Vagina (tissue), 2 donors: Measurements from ENCODE around the gene TEKT1. TPM values are rescaled to one million over a fixed set of nuclear protein-coding genes. Genes with fewer than 3 reads are reported as not detected.

ENCODE experiments used
- DNase-seq, 2 donors: peaks; one replicate each; pipeline ENCODE4 v3.0.0-alpha.2; 2017; ENCODE audit errors: extremely low spot score in 2 of 2
- H3K27ac ChIP-seq: fragments of 200-600 bp; sonication (generic); one replicate; pipeline ENCODE4 v1.5.1; 2019
- H3K27me3 ChIP-seq: fragments of 200-600 bp; sonication (generic); one replicate; pipeline ENCODE4 v1.5.1; 2019
- H3K36me3 ChIP-seq, 2 donors: fragments of 200-600 bp; sonication (generic); one replicate each; pipeline ENCODE4 v1.5.1; 2017 to 2019
- H3K4me1 ChIP-seq: fragments of 200-600 bp; sonication (generic); one replicate; pipeline ENCODE4 v1.5.1; 2019
- H3K4me3 ChIP-seq, 2 donors: fragments of 200-600 bp; sonication (generic); 1 replicate in 1 of 2; 2 replicates in 1 of 2; pipeline ENCODE4 v1.5.1; 2016 to 2019
- H3K9me3 ChIP-seq: fragments of 200-600 bp; sonication (generic); one replicate; pipeline ENCODE4 v1.5.1; 2019
- POLR2A ChIP-seq, 2 donors: fragments of 450-650 bp; IDR thresholded peaks; one replicate each; pipeline ENCODE4 v1.6.1; 2017; ENCODE audit warnings: antibody characterized with exemption in 2 of 2, mild to moderate bottlenecking in 2 of 2, moderate library complexity in 2 of 2
- POLR2AphosphoS5 ChIP-seq, 2 donors: sonication (generic); formaldehyde crosslinking; IDR thresholded peaks; one replicate each; pipeline ENCODE4 v1.9.0; 2017; ENCODE audit warnings: antibody characterized with exemption in 2 of 2, mild to moderate bottlenecking in 2 of 2, low read depth in 1 of 2; ENCODE audit not compliant: insufficient read depth in 1 of 2
- intact Hi-C: fragments of 100-400 bp; cut with DNase I; formaldehyde crosslinking; loops from one replicate; pipeline ENCODE4 v1.15.1; 2023
- total RNA-seq: library from RNA; depleted of rRNA; stranded (reverse); fragments of >200 nt; gene quantifications from one replicate; pipeline ENCODE4 v1.2.3, GENCODE V29; 2016
- TF ChIP-seq, protein P1 (sequence below), 3 experiments: fragments of 450-650 bp in 2 of 3; fragments of 200-600 bp in 1 of 3; sonication (generic) in 1 of 3; IDR thresholded peaks; one replicate each; pipeline ENCODE4 v1.5.1; 2017 to 2019; ENCODE audit warnings: antibody characterized with exemption in 3 of 3, mild to moderate bottlenecking in 2 of 3, moderate library complexity in 2 of 3

TEKT1 gene
- total RNA-seq, 1 donor from 2014 or later = not detected

GRCh38 chr17:6755731-6756184 lies 75.8 kb downstream of the TEKT1 start, which contains the start of gene XAF1:
TSS of gene XAF1 (plus strand) at chr17:6756046. CDS start at chr17:6756079, 33 bp downstream.
- TF ChIP-seq POLR2AphosphoS5 (IDR thresholded peaks at IDR 0.05; ENCODE audit: insufficient read depth in 1 of 2, low read depth in 1 of 2) (peak in 1 of 2 donors; percentile 51), POLR2A (IDR thresholded peaks at IDR 0.05) (no peak)
- TF ChIP-seq, protein P1, sequence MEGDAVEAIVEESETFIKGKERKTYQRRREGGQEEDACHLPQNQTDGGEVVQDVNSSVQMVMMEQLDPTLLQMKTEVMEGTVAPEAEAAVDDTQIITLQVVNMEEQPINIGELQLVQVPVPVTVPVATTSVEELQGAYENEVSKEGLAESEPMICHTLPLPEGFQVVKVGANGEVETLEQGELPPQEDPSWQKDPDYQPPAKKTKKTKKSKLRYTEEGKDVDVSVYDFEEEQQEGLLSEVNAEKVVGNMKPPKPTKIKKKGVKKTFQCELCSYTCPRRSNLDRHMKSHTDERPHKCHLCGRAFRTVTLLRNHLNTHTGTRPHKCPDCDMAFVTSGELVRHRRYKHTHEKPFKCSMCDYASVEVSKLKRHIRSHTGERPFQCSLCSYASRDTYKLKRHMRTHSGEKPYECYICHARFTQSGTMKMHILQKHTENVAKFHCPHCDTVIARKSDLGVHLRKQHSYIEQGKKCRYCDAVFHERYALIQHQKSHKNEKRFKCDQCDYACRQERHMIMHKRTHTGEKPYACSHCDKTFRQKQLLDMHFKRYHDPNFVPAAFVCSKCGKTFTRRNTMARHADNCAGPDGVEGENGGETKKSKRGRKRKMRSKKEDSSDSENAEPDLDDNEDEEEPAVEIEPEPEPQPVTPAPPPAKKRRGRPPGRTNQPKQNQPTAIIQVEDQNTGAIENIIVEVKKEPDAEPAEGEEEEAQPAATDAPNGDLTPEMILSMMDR (IDR thresholded peaks at IDR 0.05) = no peak
- H3K27ac ChIP-seq = peak within 1 kb of the TSS; percentile 90
- H3K9me3 ChIP-seq = no peaks in the 10 kb centered on the region
- intact Hi-C loops = no loop called here
- H3K4me1 ChIP-seq = peaks cover 54% of the 10 kb centered on the region
- H3K27me3 ChIP-seq = no peaks in the 10 kb centered on the region
- DNase-seq = no peak
- peak within 1 kb of the TSS; percentile 46 to 69 for H3K4me3 ChIP-seq
- peaks cover 0 to 20% of the 10 kb centered on the region in 2 donors for H3K36me3 ChIP-seq

GRCh38 chr17:6755281-6755680 lies 76.2 kb downstream of the TEKT1 start:
- Histone ChIP-seq H3K4me1 (peaks cover 54% of the 10 kb centered on the region), H3K36me3 (peaks cover 0 to 15% of the 10 kb centered on the region in 2 donors), H3K9me3 (no peaks in the 10 kb centered on the region), H3K27me3 (no peaks in the 10 kb centered on the region), H3K27ac (peak overlapping the region; percentile 90), H3K4me3 (peak overlapping the region; percentile 46 to 69)
- no peak for DNase-seq
- intact Hi-C loops = no loop called here
- no peak for TF ChIP-seq POLR2A (IDR thresholded peaks at IDR 0.05)
- TF ChIP-seq, protein P1 (IDR thresholded peaks at IDR 0.05) = no peak

GRCh38 chr17:6753546-6753945 lies 78.0 kb downstream of the TEKT1 start:
- H3K36me3 ChIP-seq = no peaks in the 10 kb centered on the region
- peaks cover 54% of the 10 kb centered on the region for H3K4me1 ChIP-seq
- DNase-seq = no peak
- no peaks in the 10 kb centered on the region for H3K9me3 ChIP-seq
- peak overlapping the region; percentile 74 for H3K27ac ChIP-seq
- intact Hi-C loops = no loop called here
- TF ChIP-seq POLR2AphosphoS5 (IDR thresholded peaks at IDR 0.05; ENCODE audit: insufficient read depth in 1 of 2, low read depth in 1 of 2) (no peak), POLR2A (IDR thresholded peaks at IDR 0.05) (no peak)
- TF ChIP-seq, protein P1 (IDR thresholded peaks at IDR 0.05) = no peak
- no peaks in the 10 kb centered on the region for H3K27me3 ChIP-seq
- H3K4me3 ChIP-seq = no peak overlapping the region

DNA sequence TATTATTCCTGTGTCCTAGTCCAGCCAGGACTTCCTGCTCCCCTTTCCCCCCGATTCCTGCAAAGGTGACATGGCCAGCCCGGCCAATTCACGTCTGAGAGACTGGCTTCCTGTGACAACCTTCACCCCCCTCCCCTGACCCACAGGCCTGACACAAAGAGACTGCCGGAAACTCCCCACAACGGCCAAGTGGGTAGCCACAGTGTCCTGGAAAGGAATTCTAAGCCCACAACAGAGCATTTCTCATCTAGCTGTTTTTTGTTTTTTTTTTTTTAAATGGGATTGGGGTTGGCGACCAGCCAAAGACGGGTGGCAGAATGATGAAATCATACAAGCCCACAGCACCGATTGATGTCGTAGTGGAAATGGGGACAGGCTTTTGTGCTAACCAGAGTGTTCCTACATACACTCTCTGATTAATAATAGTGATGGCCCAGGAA lies 78.5 kb downstream of the TEKT1 start:
- DNase-seq = no peak
- peak overlapping the region; percentile 74 for H3K27ac ChIP-seq
- no peaks in the 10 kb centered on the region for H3K27me3 ChIP-seq
- intact Hi-C loops = no loop called here
- no peaks in the 10 kb centered on the region for H3K36me3 ChIP-seq
- H3K9me3 ChIP-seq = no peaks in the 10 kb centered on the region
- peak in 1 of 2 donors; percentile 56 for TF ChIP-seq POLR2AphosphoS5 (IDR thresholded peaks at IDR 0.05; ENCODE audit: insufficient read depth in 1 of 2, low read depth in 1 of 2)
- TF ChIP-seq, protein P1 (IDR thresholded peaks at IDR 0.05) = no peak
- H3K4me1 ChIP-seq = peaks cover 53% of the 10 kb centered on the region
- no peak overlapping the region for H3K4me3 ChIP-seq

- DNase-seq = no peak
- intact Hi-C loops = no loop called here
- H3K27ac ChIP-seq = peak overlapping the region; percentile 74
Measured at GRCh38 chr17:6752068-6752909, 79.2 kb downstream of the TEKT1 start.

More at GRCh38 chr17:6752068-6752909, 79.2 kb downstream of the TEKT1 start:
- no peak for TF ChIP-seq POLR2AphosphoS5 (IDR thresholded peaks at IDR 0.05; ENCODE audit: insufficient read depth in 1 of 2, low read depth in 1 of 2)
- TF ChIP-seq, protein P1 (IDR thresholded peaks at IDR 0.05) = no peak
- Histone ChIP-seq H3K4me3 (no peak overlapping the region), H3K36me3 (no peaks in the 10 kb centered on the region), H3K27me3 (no peaks in the 10 kb centered on the region), H3K9me3 (no peaks in the 10 kb centered on the region), H3K4me1 (peaks cover 45% of the 10 kb centered on the region)
